Fibroblast of lung (primary cell): Measurements from ENCODE around the gene TEX261. TPM values are rescaled to one million over a fixed set of nuclear protein-coding genes. Genes with fewer than 3 reads are reported as not detected.

Source experiments
- DNase-seq, 2 donors: peaks; one replicate each; pipeline versions ENCODE4 v3.0.0 to v3.0.0-alpha.2; 2010; ENCODE audit warnings: low read depth in 2 of 2
- H2AFZ ChIP-seq: 2 replicates; pipeline ENCODE4 v1.5.1; 2012; ENCODE audit warnings: low read length, control low read depth, inconsistent platforms
- H3K27ac ChIP-seq: 2 replicates; pipeline ENCODE4 v1.5.1; 2011; ENCODE audit warnings: low read length, control low read depth; ENCODE audit not compliant: insufficient read depth
- H3K27me3 ChIP-seq: 2 replicates; pipeline ENCODE4 v1.5.1; 2011; ENCODE audit warnings: mild to moderate bottlenecking, low read length; ENCODE audit not compliant: control insufficient read depth, insufficient read depth
- H3K36me3 ChIP-seq: 2 replicates; pipeline ENCODE4 v1.5.1; 2011; ENCODE audit warnings: low read length; ENCODE audit not compliant: control insufficient read depth, insufficient read depth
- H3K4me1 ChIP-seq: 2 replicates; pipeline ENCODE4 v1.5.1; 2011; ENCODE audit warnings: low read length; ENCODE audit not compliant: control insufficient read depth, insufficient read depth; ENCODE audit errors: extremely low read depth
- H3K4me2 ChIP-seq: 2 replicates; pipeline ENCODE4 v1.5.1; 2011; ENCODE audit warnings: low read length, control low read depth; ENCODE audit not compliant: insufficient read depth; ENCODE audit errors: extremely low read depth
- H3K4me3 ChIP-seq, 4 experiments: fragments of 200-600 bp in 1 of 4; sonication (generic) in 1 of 4; replicated peaks in 1 of 4; 2 replicates each; pipeline ENCODE4 v1.5.1; 2011 to 2016; ENCODE audit warnings: low read length in 4 of 4, low read depth in 3 of 4, mild to moderate bottlenecking in 3 of 4, control low read depth in 2 of 4, inconsistent platforms in 1 of 4, mixed read lengths in 1 of 4; ENCODE audit not compliant: insufficient read depth in 1 of 4; ENCODE audit errors: control extremely low read depth in 1 of 4
- H3K79me2 ChIP-seq: 2 replicates; pipeline ENCODE4 v1.5.1; 2012; ENCODE audit warnings: mild to moderate bottlenecking, low read length, inconsistent platforms; ENCODE audit not compliant: control insufficient read depth, insufficient read depth
- H3K9ac ChIP-seq: 2 replicates; pipeline ENCODE4 v1.5.1; 2011; ENCODE audit warnings: mild to moderate bottlenecking, low read length, control low read depth; ENCODE audit not compliant: insufficient read depth
- H3K9me3 ChIP-seq: 2 replicates; pipeline ENCODE4 v1.5.1; 2012; ENCODE audit warnings: low read depth, low read length; ENCODE audit not compliant: control insufficient read depth, insufficient read depth
- H4K20me1 ChIP-seq: 2 replicates; pipeline ENCODE4 v1.5.1; 2011; ENCODE audit warnings: low read length; ENCODE audit not compliant: control insufficient read depth, insufficient read depth; ENCODE audit errors: extremely low read depth
- CTCF ChIP-seq, 2 donors: IDR thresholded peaks in 1 of 2; conservative IDR thresholded peaks in 1 of 2; 1 replicate in 1 of 2; 2 replicates in 1 of 2; pipeline ENCODE4 v1.5.1; 2011 to 2012; ENCODE audit warnings: low read length in 2 of 2, control low read depth in 1 of 2, inconsistent platforms in 1 of 2, low read depth in 1 of 2, mild to moderate bottlenecking in 1 of 2
- EZH2 ChIP-seq: IDR thresholded peaks from 2 replicates; pipeline ENCODE4 v1.5.1; 2012; ENCODE audit warnings: low read length, control low read depth, mild to moderate bottlenecking; ENCODE audit errors: missing control alignments
- polyA plus RNA-seq, 2 donors: library from polyadenylated mRNA; depleted of rRNA in 1 of 2; stranded (reverse) in 1 of 2; unstranded in 1 of 2; fragments of >200 nt; gene quantifications; 2 replicates each; pipeline ENCODE4 v1.2.1, GENCODE V29; 2011 to 2012; ENCODE audit warnings: missing spikeins in 1 of 2
- total RNA-seq: library from RNA; depleted of rRNA; stranded (reverse); fragments of >200 nt; gene quantifications from 2 replicates; pipeline ENCODE4 v1.2.1, GENCODE V29; 2014

The TEX261 gene
- total and polyA plus RNA-seq, 2 donors (not counting 1 experiment from before 2014, with no cell fraction given): 33.0 to 72.6 TPM

GRCh38 chr2:70979626-70980025 is 15.0 kb downstream of the TEX261 start:
- Histone ChIP-seq H3K9me3 (no peaks in the 10 kb centered on the region), H3K4me2 (no peak overlapping the region), H3K9ac (no peak overlapping the region), H2AFZ (no peak overlapping the region), H3K36me3 (no peaks in the 10 kb centered on the region), H3K4me1 (peaks cover 6% of the 10 kb centered on the region), H3K79me2 (no peaks in the 10 kb centered on the region), H3K27me3 (no peaks in the 10 kb centered on the region), H4K20me1 (no peaks in the 10 kb centered on the region), H3K27ac (no peak overlapping the region), H3K4me3 (no peak overlapping the region)
- no peak for TF ChIP-seq CTCF (conservative IDR thresholded peaks at IDR 0.05 in 1 of 2, IDR thresholded peaks at IDR 0.05 in 1 of 2; ENCODE audit: low read depth in 1 of 2, low read length in 2 of 2)
- no peak for DNase-seq

GRCh38 chr2:70979180-70979488 is 15.5 kb downstream of the TEX261 start:
- Histone ChIP-seq H3K36me3 (no peaks in the 10 kb centered on the region), H3K4me3 (peak overlapping the region; percentile 30 to 65 (median 53)), H3K4me2 (peak overlapping the region; percentile 97), H3K4me1 (peaks cover 6% of the 10 kb centered on the region), H3K27me3 (no peaks in the 10 kb centered on the region), H3K9ac (no peak overlapping the region), H3K27ac (no peak overlapping the region), H4K20me1 (no peaks in the 10 kb centered on the region), H2AFZ (peak overlapping the region; percentile 73), H3K79me2 (no peaks in the 10 kb centered on the region), H3K9me3 (no peaks in the 10 kb centered on the region)
- no peak for DNase-seq
- TF ChIP-seq EZH2 (no peak), CTCF (conservative IDR thresholded peaks at IDR 0.05 in 1 of 2, IDR thresholded peaks at IDR 0.05 in 1 of 2; ENCODE audit: low read depth in 1 of 2, low read length in 2 of 2) (no peak)

- H3K9ac ChIP-seq: peak within 1 kb of the TSS; percentile 63
- peak; percentile 29 to 45 for DNase-seq
Measured at GRCh38 chr2:70978341-70979179, 16.1 kb downstream of the TEX261 start, which contains the start of gene ANKRD53. ANKRD53 (plus strand) TSS chr2:70978630; CDS start chr2:70978646, 16 bp downstream.

More at GRCh38 chr2:70978341-70979179, 16.1 kb downstream of the TEX261 start, which contains the start of gene ANKRD53:
- Histone ChIP-seq H3K4me2 (peak within 1 kb of the TSS; percentile 97), H3K36me3 (no peaks in the 10 kb centered on the region), H2AFZ (peak within 1 kb of the TSS; percentile 87), H3K4me3 (peak within 1 kb of the TSS; percentile 57 to 73 (median 63)), H3K79me2 (no peaks in the 10 kb centered on the region), H3K27me3 (no peaks in the 10 kb centered on the region), H3K27ac (peak within 1 kb of the TSS; percentile 96), H3K4me1 (peaks cover 6% of the 10 kb centered on the region), H3K9me3 (no peaks in the 10 kb centered on the region), H4K20me1 (no peaks in the 10 kb centered on the region)
- TF ChIP-seq CTCF (conservative IDR thresholded peaks at IDR 0.05 in 1 of 2, IDR thresholded peaks at IDR 0.05 in 1 of 2; ENCODE audit: low read depth in 1 of 2, low read length in 2 of 2) (no peak), EZH2 (no peak)
